ENCODE data around the gene PITPNM3.
"Not testable (repeated sequence)": the region's sequence is repeated elsewhere in the genome, so short reads cannot be mapped to it uniquely, and the experiment has no call there.

Gene PITPNM3

GRCh38 chr17:6574687-6575595 is 18.6 kb upstream of the PITPNM3 start:
- no peak for DNase-seq

- DNase-seq: no peak
These were observed 17.8 kb upstream of the PITPNM3 start for GRCh38 chr17:6573982-6574686.

GRCh38 chr17:6573495-6573894 is 17.1 kb upstream of the PITPNM3 start:
- not testable (repeated sequence) for DNase-seq

- DNase-seq: no peak
These were observed 16.6 kb upstream of the PITPNM3 start for GRCh38 chr17:6572972-6573370.

GRCh38 chr17:6571452-6571781 is 15.1 kb upstream of the PITPNM3 start:
- DNase-seq: no peak

- DNase-seq: no peak
These were observed 14.5 kb upstream of the PITPNM3 start for GRCh38 chr17:6570731-6571451.

- DNase-seq: no peak
These were observed 13.3 kb upstream of the PITPNM3 start for GRCh38 chr17:6569370-6570285.

- no peak for DNase-seq
These were observed 11.9 kb upstream of the PITPNM3 start for GRCh38 chr17:6568184-6568758.

GRCh38 chr17:6567528-6568183 is 11.3 kb upstream of the PITPNM3 start:
- no peak for DNase-seq

GRCh38 chr17:6561446-6561845 is 5.1 kb upstream of the PITPNM3 start:
- DNase-seq: no peak

GRCh38 chr17:6560496-6560895 is 4.1 kb upstream of the PITPNM3 start:
- DNase-seq: no peak

GRCh38 chr17:6559753-6560215 is 3.4 kb upstream of the PITPNM3 start:
- DNase-seq: no peak

- no peak for DNase-seq
These were observed 2.8 kb upstream of the PITPNM3 start for GRCh38 chr17:6558932-6559752.

- no peak for DNase-seq
These were observed 1.9 kb upstream of the PITPNM3 start for GRCh38 chr17:6558276-6558675.

GRCh38 chr17:6557040-6557438 is 684 bp upstream of the PITPNM3 start:
- no peak for DNase-seq

GRCh38 chr17:6555331-6556120 is 829 bp downstream of the PITPNM3 start:
- no peak for DNase-seq

- DNase-seq: no peak
These were observed 1.5 kb downstream of the PITPNM3 start for GRCh38 chr17:6554871-6555330.

GRCh38 chr17:6554342-6554741 is 2.0 kb downstream of the PITPNM3 start:
- no peak for DNase-seq

GRCh38 chr17:6551869-6552531 is 4.4 kb downstream of the PITPNM3 start:
- no peak for DNase-seq

Measured in central memory CD4-positive, alpha-beta T cell (primary cell).